Activated naive CD4-positive, alpha-beta T cell (primary cell): ENCODE measurements around the gene PCDHB15.
"Not testable (repeated sequence)": the region's sequence is repeated elsewhere in the genome, so short reads cannot be mapped to it uniquely, and the experiment has no call there.

Experiments
- DNase-seq, 4 experiments: peaks; one replicate each; lab custom pipeline; 2025; lab: John Stamatoyannopoulos, UW

The PCDHB15 gene

GRCh38 chr5:141247434-141247833 lies 2.2 kb downstream of the PCDHB15 start:
- DNase-seq = not testable (repeated sequence)

GRCh38 chr5:141250576-141250975 lies 5.4 kb downstream of the PCDHB15 start:
- DNase-seq = no peak

GRCh38 chr5:141258464-141258863 lies 13.3 kb downstream of the PCDHB15 start:
- no peak for DNase-seq

GRCh38 chr5:141258948-141259347 lies 13.8 kb downstream of the PCDHB15 start:
- DNase-seq = no peak

- no peak for DNase-seq
Observed at GRCh38 chr5:141260458-141261237, 15.5 kb downstream of the PCDHB15 start.

- DNase-seq = no peak
Observed at GRCh38 chr5:141261238-141261546, 16.0 kb downstream of the PCDHB15 start.

- no peak for DNase-seq
Observed at GRCh38 chr5:141269195-141269594, 24.0 kb downstream of the PCDHB15 start.

- DNase-seq = no peak
Observed at GRCh38 chr5:141272906-141273305, 27.7 kb downstream of the PCDHB15 start.

GRCh38 chr5:141298376-141298775 lies 53.2 kb downstream of the PCDHB15 start:
- no peak for DNase-seq
